Transverse colon (tissue), 3 donors: ENCODE data around the gene NXPH4.

ENCODE experiments used
- CTCF ChIP-seq, 5 experiments: fragments of 200-600 bp in 3 of 5; fragments of 450-650 bp in 2 of 5; sonication (generic) in 3 of 5; IDR thresholded peaks; 1 replicate in 2 of 5; 2 replicates in 3 of 5; pipeline ENCODE4 v1.5.1; 2016 to 2017; ENCODE audit warnings: antibody characterized with exemption in 5 of 5, inconsistent platforms in 3 of 5, mild to moderate bottlenecking in 2 of 5, moderate library complexity in 1 of 5
- POLR2A ChIP-seq: fragments of 450-650 bp; IDR thresholded peaks from one replicate; pipeline ENCODE4 v1.6.1; 2016; ENCODE audit warnings: antibody characterized with exemption, mild to moderate bottlenecking, moderate library complexity

- TF ChIP-seq CTCF (IDR thresholded peaks at IDR 0.05) (no peak), POLR2A (no peak)
Measured at GRCh38 chr12:57207731-57208630, 8.6 kb upstream of the NXPH4 start.
